ENCODE results near the gene SLC39A5. TPM values are rescaled to one million over a fixed set of nuclear protein-coding genes. Genes with fewer than 3 reads are reported as not detected.

SLC39A5 gene
- total and polyA plus RNA-seq, 4 donors: 125 to 195 (median 142) TPM

DNA sequence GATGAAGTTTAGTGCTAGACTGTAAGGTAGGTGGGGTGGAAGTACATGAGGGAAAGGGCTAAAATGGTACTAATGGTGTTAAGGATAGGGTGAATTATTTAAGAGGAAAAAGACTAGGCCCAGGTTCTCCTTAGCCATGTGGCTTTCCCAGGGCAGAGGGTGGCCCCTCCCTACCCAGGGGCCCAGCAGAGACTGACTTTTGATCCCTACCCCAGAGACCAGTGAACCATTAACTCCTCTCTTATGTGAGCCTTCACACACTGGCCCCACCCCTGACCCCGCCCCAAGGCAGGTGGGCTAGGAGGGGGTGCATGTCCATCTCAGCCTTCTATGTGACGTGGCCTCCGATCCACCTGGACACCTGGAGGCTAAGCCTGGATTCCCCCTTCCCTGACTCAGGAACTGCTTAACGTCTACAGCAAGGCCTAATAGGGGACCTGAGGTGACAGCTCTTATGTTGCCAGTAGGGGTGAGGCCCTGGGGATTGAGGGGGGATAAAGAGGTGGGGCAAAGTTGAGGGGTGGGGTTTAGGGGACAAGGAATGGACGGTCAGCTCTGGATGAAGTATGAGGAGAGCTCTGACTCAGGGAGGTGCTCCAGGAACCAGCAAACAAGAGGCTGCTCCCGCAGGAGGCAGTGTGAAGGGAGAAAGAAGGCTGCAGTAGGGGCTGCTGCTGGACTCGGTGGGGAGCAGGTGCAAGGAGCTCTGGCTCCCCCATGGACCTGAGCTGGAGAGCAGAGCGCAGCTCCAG lies 757 bp downstream of the SLC39A5 start:
- 32% methylated on average over 8 of the region's 8 CpGs for WGBS
- Histone ChIP-seq H3K4me3 (ENCODE audit: low read depth in 1 of 3, low read length in 3 of 3) (peak overlapping the region; percentile 27 to 63 (median 40)), H3K9ac (ENCODE audit: low read depth in 1 of 2, low read length in 2 of 2) (peak overlapping the region; percentile 75 to 96), H3K4me1 (ENCODE audit: control insufficient read depth in 4 of 4, insufficient read depth in 4 of 4, low read length in 3 of 4) (peaks cover 0 to 39% (median 30%) of the 10 kb centered on the region in 4 donors), H3K9me3 (ENCODE audit: control insufficient read depth in 4 of 4, low read length in 3 of 4) (no peaks in the 10 kb centered on the region), H3K27ac (ENCODE audit: low read depth in 1 of 2, low read length in 2 of 2) (peak overlapping the region; percentile 82 to 90), H3K27me3 (ENCODE audit: control insufficient read depth in 4 of 4, insufficient read depth in 4 of 4, low read length in 3 of 4) (no peaks in the 10 kb centered on the region), H3K36me3 (ENCODE audit: control insufficient read depth in 4 of 4, insufficient read depth in 3 of 4, low read depth in 1 of 4, low read length in 3 of 4) (peaks cover 0 to 2% (median 0%) of the 10 kb centered on the region in 4 donors)
- TF ChIP-seq FOXA2 (IDR thresholded peaks at IDR 0.05) (no peak), SP1 (IDR thresholded peaks at IDR 0.05) (peak; percentile 77), YY1 (IDR thresholded peaks at IDR 0.05) (peak; percentile 80), FOXA1 (IDR thresholded peaks at IDR 0.05) (no peak), NR2F2 (IDR thresholded peaks at IDR 0.05) (peak; percentile 23), RAD21 (IDR thresholded peaks at IDR 0.05) (peak in 1 of 2 donors; percentile 11), RXRA (IDR thresholded peaks at IDR 0.05) (peak; percentile 73 to 86), TAF1 (conservative IDR thresholded peaks at IDR 0.05) (no peak), HNF4A (conservative IDR thresholded peaks at IDR 0.05) (peak; percentile 85 to 87), JUND (IDR thresholded peaks at IDR 0.05) (no peak), GABPA (IDR thresholded peaks at IDR 0.05 in 1 of 2, conservative IDR thresholded peaks at IDR 0.05 in 1 of 2) (no peak), EGR1 (IDR thresholded peaks at IDR 0.05; ENCODE audit: low read depth in 2 of 2) (no peak), HNF4G (IDR thresholded peaks at IDR 0.05) (peak; percentile 14)
- TF ChIP-seq, protein P1, sequence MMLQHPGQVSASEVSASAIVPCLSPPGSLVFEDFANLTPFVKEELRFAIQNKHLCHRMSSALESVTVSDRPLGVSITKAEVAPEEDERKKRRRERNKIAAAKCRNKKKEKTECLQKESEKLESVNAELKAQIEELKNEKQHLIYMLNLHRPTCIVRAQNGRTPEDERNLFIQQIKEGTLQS (IDR thresholded peaks at IDR 0.05): no peak
- TF ChIP-seq, protein P2, sequence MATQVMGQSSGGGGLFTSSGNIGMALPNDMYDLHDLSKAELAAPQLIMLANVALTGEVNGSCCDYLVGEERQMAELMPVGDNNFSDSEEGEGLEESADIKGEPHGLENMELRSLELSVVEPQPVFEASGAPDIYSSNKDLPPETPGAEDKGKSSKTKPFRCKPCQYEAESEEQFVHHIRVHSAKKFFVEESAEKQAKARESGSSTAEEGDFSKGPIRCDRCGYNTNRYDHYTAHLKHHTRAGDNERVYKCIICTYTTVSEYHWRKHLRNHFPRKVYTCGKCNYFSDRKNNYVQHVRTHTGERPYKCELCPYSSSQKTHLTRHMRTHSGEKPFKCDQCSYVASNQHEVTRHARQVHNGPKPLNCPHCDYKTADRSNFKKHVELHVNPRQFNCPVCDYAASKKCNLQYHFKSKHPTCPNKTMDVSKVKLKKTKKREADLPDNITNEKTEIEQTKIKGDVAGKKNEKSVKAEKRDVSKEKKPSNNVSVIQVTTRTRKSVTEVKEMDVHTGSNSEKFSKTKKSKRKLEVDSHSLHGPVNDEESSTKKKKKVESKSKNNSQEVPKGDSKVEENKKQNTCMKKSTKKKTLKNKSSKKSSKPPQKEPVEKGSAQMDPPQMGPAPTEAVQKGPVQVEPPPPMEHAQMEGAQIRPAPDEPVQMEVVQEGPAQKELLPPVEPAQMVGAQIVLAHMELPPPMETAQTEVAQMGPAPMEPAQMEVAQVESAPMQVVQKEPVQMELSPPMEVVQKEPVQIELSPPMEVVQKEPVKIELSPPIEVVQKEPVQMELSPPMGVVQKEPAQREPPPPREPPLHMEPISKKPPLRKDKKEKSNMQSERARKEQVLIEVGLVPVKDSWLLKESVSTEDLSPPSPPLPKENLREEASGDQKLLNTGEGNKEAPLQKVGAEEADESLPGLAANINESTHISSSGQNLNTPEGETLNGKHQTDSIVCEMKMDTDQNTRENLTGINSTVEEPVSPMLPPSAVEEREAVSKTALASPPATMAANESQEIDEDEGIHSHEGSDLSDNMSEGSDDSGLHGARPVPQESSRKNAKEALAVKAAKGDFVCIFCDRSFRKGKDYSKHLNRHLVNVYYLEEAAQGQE (IDR thresholded peaks at IDR 0.05): peak; percentile 30
- TF ChIP-seq, protein P3, sequence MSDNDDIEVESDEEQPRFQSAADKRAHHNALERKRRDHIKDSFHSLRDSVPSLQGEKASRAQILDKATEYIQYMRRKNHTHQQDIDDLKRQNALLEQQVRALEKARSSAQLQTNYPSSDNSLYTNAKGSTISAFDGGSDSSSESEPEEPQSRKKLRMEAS (IDR thresholded peaks at IDR 0.05): no peak
- DNase-seq (ENCODE audit: low spot score): peak; percentile 70

DNA sequence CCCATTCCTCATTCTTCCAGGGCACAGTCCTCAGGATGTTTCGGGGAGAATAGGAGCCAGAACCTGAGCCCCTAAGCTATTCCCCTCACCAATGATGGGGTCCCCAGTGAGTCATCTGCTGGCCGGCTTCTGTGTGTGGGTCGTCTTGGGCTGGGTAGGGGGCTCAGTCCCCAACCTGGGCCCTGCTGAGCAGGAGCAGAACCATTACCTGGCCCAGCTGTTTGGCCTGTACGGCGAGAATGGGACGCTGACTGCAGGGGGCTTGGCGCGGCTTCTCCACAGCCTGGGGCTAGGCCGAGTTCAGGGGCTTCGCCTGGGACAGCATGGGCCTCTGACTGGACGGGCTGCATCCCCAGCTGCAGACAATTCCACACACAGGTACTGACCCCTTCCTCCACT lies 1.3 kb downstream of the SLC39A5 start:
- no peak for TF ChIP-seq FOXA1 (IDR thresholded peaks at IDR 0.05)
- no peak for TF ChIP-seq HNF4G (IDR thresholded peaks at IDR 0.05)
- TF ChIP-seq, protein P3 (IDR thresholded peaks at IDR 0.05): no peak
- TF ChIP-seq, protein P2 (IDR thresholded peaks at IDR 0.05): no peak
- peak overlapping the region in 1 of 2 donors; percentile 90 for H3K27ac ChIP-seq (ENCODE audit: low read depth in 1 of 2, low read length in 2 of 2)
- peak overlapping the region in 2 of 3 donors; percentile 40 to 63 for H3K4me3 ChIP-seq (ENCODE audit: low read depth in 1 of 3, low read length in 3 of 3)
- peaks cover 0 to 39% (median 30%) of the 10 kb centered on the region in 4 donors for H3K4me1 ChIP-seq (ENCODE audit: control insufficient read depth in 4 of 4, insufficient read depth in 4 of 4, low read length in 3 of 4)
- H3K36me3 ChIP-seq (ENCODE audit: control insufficient read depth in 4 of 4, insufficient read depth in 3 of 4, low read depth in 1 of 4, low read length in 3 of 4): peaks cover 0 to 6% (median 2%) of the 10 kb centered on the region in 4 donors
- H3K27me3 ChIP-seq (ENCODE audit: control insufficient read depth in 4 of 4, insufficient read depth in 4 of 4, low read length in 3 of 4): no peaks in the 10 kb centered on the region
- WGBS: 54% methylated on average over 11 of the region's 11 CpGs
- no peak overlapping the region for H3K9ac ChIP-seq (ENCODE audit: low read depth in 1 of 2, low read length in 2 of 2)
- H3K9me3 ChIP-seq (ENCODE audit: control insufficient read depth in 4 of 4, low read length in 3 of 4): no peaks in the 10 kb centered on the region
- DNase-seq (ENCODE audit: low spot score): no peak

Measured in liver (tissue), 9 donors.